HEK293 (cell line): ENCODE measurements around the gene MAD2L1BP.

ENCODE experiments used
- CTCF ChIA-PET: fragments of 350-600 bp; formaldehyde crosslinking; extraction: SDS; loops from one replicate; lab custom pipeline; 2021; ENCODE audit warnings: antibody characterized with exemption; lab: Yijun Ruan, JAX
- POLR2A ChIA-PET: fragments of 300-600 bp; formaldehyde crosslinking; extraction: SDS; loops from one replicate; lab custom pipeline; 2020; ENCODE audit warnings: antibody characterized with exemption, inconsistent platforms; lab: Yijun Ruan, JAX
- H3K27ac ChIP-seq: fragments of 200-500 bp; sonication (Bioruptor generic); 2 replicates; pipeline ENCODE4 v1.5.1; 2014; ENCODE audit warnings: low read depth, low read length, control low read depth, inconsistent platforms; ENCODE audit errors: extremely low read depth
- H3K36me3 ChIP-seq, 2 experiments: fragments of 200-500 bp in 1 of 2; sonication (Bioruptor generic) in 1 of 2; 1 replicate in 1 of 2; 2 replicates in 1 of 2; pipeline ENCODE4 v1.5.1; 2014 to 2017; ENCODE audit warnings: inconsistent platforms in 2 of 2, low read length in 2 of 2; ENCODE audit not compliant: control insufficient read depth in 2 of 2, insufficient read depth in 1 of 2
- H3K4me1 ChIP-seq: fragments of 200-500 bp; sonication (Bioruptor generic); 2 replicates; pipeline ENCODE4 v1.5.1; 2014; ENCODE audit warnings: mild to moderate bottlenecking, low read length, inconsistent platforms; ENCODE audit not compliant: control insufficient read depth, insufficient read depth
- H3K4me3 ChIP-seq: 2 replicates; pipeline ENCODE4 v1.5.1; 2011; ENCODE audit warnings: low read depth, mild to moderate bottlenecking, control low read depth, low read length, moderate library complexity
- H3K9me3 ChIP-seq: fragments of 200-500 bp; sonication (Bioruptor generic); 2 replicates; pipeline ENCODE4 v1.5.1; 2014; ENCODE audit warnings: low read depth, low read length, inconsistent platforms; ENCODE audit not compliant: control insufficient read depth, insufficient read depth
- KLF17 ChIP-seq: fragments of 450-650 bp; formaldehyde crosslinking; IDR thresholded peaks from 2 replicates; pipeline ENCODE4 v1.5.1; 2016; ENCODE audit warnings: missing biosample characterization, missing genetic modification characterization
- KLF8 ChIP-seq: fragments of 450-650 bp; formaldehyde crosslinking; IDR thresholded peaks from 2 replicates; pipeline ENCODE4 v1.5.1; 2016; ENCODE audit warnings: missing biosample characterization, missing genetic modification characterization
- SALL2 ChIP-seq: fragments of 450-650 bp; formaldehyde crosslinking; IDR thresholded peaks from 2 replicates; pipeline ENCODE4 v1.5.0; 2017; ENCODE audit warnings: missing biosample characterization, mild to moderate bottlenecking, missing genetic modification characterization, borderline replicate concordance
- SP7 ChIP-seq: fragments of 450-650 bp; formaldehyde crosslinking; IDR thresholded peaks from 2 replicates; pipeline ENCODE4 v1.5.1; 2016; ENCODE audit warnings: missing biosample characterization, missing genetic modification characterization
- YY1 ChIP-seq: fragments of 450-650 bp; formaldehyde crosslinking; IDR thresholded peaks from 2 replicates; pipeline ENCODE4 v1.5.1; 2018; ENCODE audit warnings: missing biosample characterization, missing genetic modification characterization
- ZFHX2 ChIP-seq: fragments of 450-650 bp; formaldehyde crosslinking; conservative IDR thresholded peaks from 2 replicates; pipeline ENCODE4 v1.5.1; 2016; ENCODE audit warnings: missing biosample characterization, missing genetic modification characterization
- ZNF16 ChIP-seq: fragments of 450-650 bp; formaldehyde crosslinking; IDR thresholded peaks from 2 replicates; pipeline ENCODE4 v1.5.1; 2016; ENCODE audit warnings: low read depth, missing biosample characterization, missing genetic modification characterization
- ZNF292 ChIP-seq: fragments of 450-650 bp; formaldehyde crosslinking; IDR thresholded peaks from 2 replicates; pipeline ENCODE4 v1.5.1; 2016; ENCODE audit warnings: low read depth, missing biosample characterization, missing genetic modification characterization, borderline replicate concordance
- ZNF37A ChIP-seq: fragments of 450-650 bp; IDR thresholded peaks from 2 replicates; pipeline ENCODE4 v1.5.1; 2018; ENCODE audit warnings: missing biosample characterization, missing genetic modification characterization
- ZNF510 ChIP-seq: fragments of 450-650 bp; formaldehyde crosslinking; IDR thresholded peaks from 2 replicates; pipeline ENCODE4 v1.5.1; 2018; ENCODE audit warnings: mild to moderate bottlenecking, missing genetic modification characterization, missing biosample characterization; ENCODE audit not compliant: insufficient replicate concordance
- ZNF521 ChIP-seq: fragments of 450-650 bp; formaldehyde crosslinking; IDR thresholded peaks from 2 replicates; pipeline ENCODE4 v1.5.1; 2017; ENCODE audit warnings: missing biosample characterization, mild to moderate bottlenecking, missing genetic modification characterization
- ZNF571 ChIP-seq: fragments of 450-650 bp; formaldehyde crosslinking; IDR thresholded peaks from 2 replicates; pipeline ENCODE4 v1.5.0; 2017; ENCODE audit warnings: missing biosample characterization, missing genetic modification characterization
- ZNF624 ChIP-seq: fragments of 450-650 bp; formaldehyde crosslinking; IDR thresholded peaks from 2 replicates; pipeline ENCODE4 v1.5.1; 2017; ENCODE audit warnings: missing biosample characterization, missing genetic modification characterization
- ZNF629 ChIP-seq: fragments of 450-650 bp; formaldehyde crosslinking; IDR thresholded peaks from 2 replicates; pipeline ENCODE4 v1.5.1; 2017; ENCODE audit warnings: missing biosample characterization, missing genetic modification characterization
- ZNF654 ChIP-seq: fragments of 450-650 bp; formaldehyde crosslinking; IDR thresholded peaks from 2 replicates; pipeline ENCODE4 v1.5.1; 2016; ENCODE audit warnings: low read depth, missing biosample characterization, missing genetic modification characterization
- ZNF777 ChIP-seq: fragments of 450-650 bp; formaldehyde crosslinking; IDR thresholded peaks from 2 replicates; pipeline ENCODE4 v1.5.1; 2017; ENCODE audit warnings: missing biosample characterization, missing genetic modification characterization, borderline replicate concordance
- ZNF830 ChIP-seq: fragments of 450-650 bp; IDR thresholded peaks from 2 replicates; pipeline ENCODE4 v1.5.0; 2018; ENCODE audit warnings: missing biosample characterization, missing genetic modification characterization, low read depth, mild to moderate bottlenecking, moderate library complexity
- TF ChIP-seq, protein P1 (sequence below): fragments of 450-650 bp; formaldehyde crosslinking; IDR thresholded peaks from 2 replicates; pipeline ENCODE4 v1.5.1; 2016; ENCODE audit warnings: missing biosample characterization, missing genetic modification characterization, borderline replicate concordance

MAD2L1BP gene

GRCh38 chr6:43680308-43681200 is 44.9 kb downstream of the MAD2L1BP start (continued):
- TF ChIP-seq ZNF571 = no peak
- no peak for TF ChIP-seq ZNF830 (tag by site-specific recombination)
- no peak for TF ChIP-seq SALL2 (tag by site-specific recombination)
- TF ChIP-seq KLF8 (tag by site-specific recombination) = no peak
- no peak for TF ChIP-seq KLF17 (tag by site-specific recombination)
- TF ChIP-seq, all 188 proteins: peak for 0

DNA sequence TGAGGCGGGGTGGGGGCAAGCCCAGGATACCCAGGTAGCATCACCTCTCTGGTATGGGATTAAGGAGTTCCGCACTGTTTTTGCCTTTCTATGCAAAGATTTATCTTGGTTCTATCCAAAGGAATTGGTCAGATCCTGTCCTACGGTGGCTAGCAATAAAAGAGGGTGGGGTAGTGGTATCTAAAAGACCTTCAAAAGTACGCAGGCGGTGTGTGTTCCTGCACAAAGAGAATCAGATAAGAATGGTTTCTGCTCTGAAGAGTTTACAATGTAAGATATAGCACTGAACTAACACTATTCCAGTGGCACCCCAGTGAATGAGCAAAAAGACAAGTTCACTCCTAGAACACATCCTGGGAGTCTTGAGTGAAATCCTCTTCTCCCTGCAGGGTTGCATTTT is 45.7 kb downstream of the MAD2L1BP start:
- TF ChIP-seq YY1 (tag by site-specific recombination) (no peak), ZNF654 (tag by site-specific recombination) (no peak), ZNF510 (no peak), SP7 (tag by site-specific recombination) (no peak), ZNF37A (tag by site-specific recombination) (no peak), ZNF624 (tag by site-specific recombination) (no peak), ZNF521 (tag by site-specific recombination) (no peak), ZNF777 (tag by site-specific recombination) (no peak), ZNF629 (tag by site-specific recombination) (no peak), KLF8 (tag by site-specific recombination) (no peak), ZFHX2 (tag by site-specific recombination) (no peak), ZNF16 (tag by site-specific recombination) (no peak), ZNF292 (tag by site-specific recombination) (no peak)
- TF ChIP-seq, protein P1, sequence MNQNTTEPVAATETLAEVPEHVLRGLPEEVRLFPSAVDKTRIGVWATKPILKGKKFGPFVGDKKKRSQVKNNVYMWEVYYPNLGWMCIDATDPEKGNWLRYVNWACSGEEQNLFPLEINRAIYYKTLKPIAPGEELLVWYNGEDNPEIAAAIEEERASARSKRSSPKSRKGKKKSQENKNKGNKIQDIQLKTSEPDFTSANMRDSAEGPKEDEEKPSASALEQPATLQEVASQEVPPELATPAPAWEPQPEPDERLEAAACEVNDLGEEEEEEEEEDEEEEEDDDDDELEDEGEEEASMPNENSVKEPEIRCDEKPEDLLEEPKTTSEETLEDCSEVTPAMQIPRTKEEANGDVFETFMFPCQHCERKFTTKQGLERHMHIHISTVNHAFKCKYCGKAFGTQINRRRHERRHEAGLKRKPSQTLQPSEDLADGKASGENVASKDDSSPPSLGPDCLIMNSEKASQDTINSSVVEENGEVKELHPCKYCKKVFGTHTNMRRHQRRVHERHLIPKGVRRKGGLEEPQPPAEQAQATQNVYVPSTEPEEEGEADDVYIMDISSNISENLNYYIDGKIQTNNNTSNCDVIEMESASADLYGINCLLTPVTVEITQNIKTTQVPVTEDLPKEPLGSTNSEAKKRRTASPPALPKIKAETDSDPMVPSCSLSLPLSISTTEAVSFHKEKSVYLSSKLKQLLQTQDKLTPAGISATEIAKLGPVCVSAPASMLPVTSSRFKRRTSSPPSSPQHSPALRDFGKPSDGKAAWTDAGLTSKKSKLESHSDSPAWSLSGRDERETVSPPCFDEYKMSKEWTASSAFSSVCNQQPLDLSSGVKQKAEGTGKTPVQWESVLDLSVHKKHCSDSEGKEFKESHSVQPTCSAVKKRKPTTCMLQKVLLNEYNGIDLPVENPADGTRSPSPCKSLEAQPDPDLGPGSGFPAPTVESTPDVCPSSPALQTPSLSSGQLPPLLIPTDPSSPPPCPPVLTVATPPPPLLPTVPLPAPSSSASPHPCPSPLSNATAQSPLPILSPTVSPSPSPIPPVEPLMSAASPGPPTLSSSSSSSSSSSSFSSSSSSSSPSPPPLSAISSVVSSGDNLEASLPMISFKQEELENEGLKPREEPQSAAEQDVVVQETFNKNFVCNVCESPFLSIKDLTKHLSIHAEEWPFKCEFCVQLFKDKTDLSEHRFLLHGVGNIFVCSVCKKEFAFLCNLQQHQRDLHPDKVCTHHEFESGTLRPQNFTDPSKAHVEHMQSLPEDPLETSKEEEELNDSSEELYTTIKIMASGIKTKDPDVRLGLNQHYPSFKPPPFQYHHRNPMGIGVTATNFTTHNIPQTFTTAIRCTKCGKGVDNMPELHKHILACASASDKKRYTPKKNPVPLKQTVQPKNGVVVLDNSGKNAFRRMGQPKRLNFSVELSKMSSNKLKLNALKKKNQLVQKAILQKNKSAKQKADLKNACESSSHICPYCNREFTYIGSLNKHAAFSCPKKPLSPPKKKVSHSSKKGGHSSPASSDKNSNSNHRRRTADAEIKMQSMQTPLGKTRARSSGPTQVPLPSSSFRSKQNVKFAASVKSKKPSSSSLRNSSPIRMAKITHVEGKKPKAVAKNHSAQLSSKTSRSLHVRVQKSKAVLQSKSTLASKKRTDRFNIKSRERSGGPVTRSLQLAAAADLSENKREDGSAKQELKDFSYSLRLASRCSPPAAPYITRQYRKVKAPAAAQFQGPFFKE = no peak
- Histone ChIP-seq H3K9me3 (no peaks in the 10 kb centered on the region), H3K27ac (no peak overlapping the region), H3K4me3 (no peak overlapping the region), H3K36me3 (peaks cover 13 to 76% of the 10 kb centered on the region in 2 experiments), H3K4me1 (peaks cover 20% of the 10 kb centered on the region)
- ChIA-PET CTCF (interaction anchor here (0.9 to 11.6 kb wide), 2 partner anchors 13 to 83 kb away, joined by 3 to 101 read pairs; no protein-coding TSS in a partner anchor), POLR2A (no interaction called here)
